SU-DHL-6 (cell line): Measurements from ENCODE around the gene CBL.

Experiments
- H2AFZ ChIP-seq: fragments of 200-600 bp; sonication (generic); 2 replicates; pipeline ENCODE4 v1.6.1; 2014; ENCODE audit warnings: low read depth, mild to moderate bottlenecking, moderate library complexity, mixed read lengths, antibody characterized with exemption, low read length; ENCODE audit not compliant: severe bottlenecking
- H3F3A ChIP-seq: fragments of 200-600 bp; shearing (Covaris generic); 2 replicates; pipeline ENCODE4 v1.6.0; 2016; ENCODE audit warnings: antibody characterized with exemption, mild to moderate bottlenecking; ENCODE audit not compliant: insufficient read depth
- H3K27ac ChIP-seq: fragments of 200-600 bp; sonication (generic); 2 replicates; pipeline ENCODE4 v1.5.1; 2016; ENCODE audit warnings: low read depth, mild to moderate bottlenecking, low read length, moderate library complexity, mixed read lengths
- H3K27me3 ChIP-seq: fragments of 200-600 bp; sonication (generic), shearing (Covaris generic); 2 replicates; pipeline ENCODE4 v1.6.0; 2014; ENCODE audit warnings: mild to moderate bottlenecking, low read length
- H3K36me3 ChIP-seq: fragments of 200-600 bp; sonication (generic); 2 replicates; pipeline ENCODE4 v1.6.1; 2014; ENCODE audit warnings: mild to moderate bottlenecking, low read length, mixed read lengths
- H3K4me2 ChIP-seq: fragments of 300-600, 200-600 bp; shearing (Covaris generic), sonication (generic); 2 replicates; pipeline ENCODE4 v1.6.0; 2014; ENCODE audit warnings: low read length, low read depth, mild to moderate bottlenecking; ENCODE audit not compliant: poor library complexity, severe bottlenecking
- H3K4me3 ChIP-seq: fragments of 200-600 bp; sonication (generic); 2 replicates; pipeline ENCODE4 v1.5.1; 2014; ENCODE audit warnings: antibody characterized with exemption, low read length, mild to moderate bottlenecking, mixed read lengths; ENCODE audit not compliant: insufficient read depth, poor library complexity, severe bottlenecking
- H3K79me2 ChIP-seq: fragments of 200-600 bp; sonication (generic); 2 replicates; pipeline ENCODE4 v1.6.1; 2014; ENCODE audit warnings: mild to moderate bottlenecking, low read length, moderate library complexity; ENCODE audit not compliant: insufficient read depth
- H3K9ac ChIP-seq: fragments of 200-600 bp; sonication (generic); 2 replicates; pipeline ENCODE4 v1.7.0; 2014; ENCODE audit warnings: mild to moderate bottlenecking, low read length
- H3K9me2 ChIP-seq: fragments of 200-600 bp; sonication (generic); replicated peaks from 2 replicates; pipeline ENCODE4 v1.6.1; 2014; ENCODE audit warnings: low read length; ENCODE audit not compliant: insufficient read depth
- H3K9me3 ChIP-seq: fragments of 200-600 bp; sonication (generic); 2 replicates; pipeline ENCODE4 v1.6.1; 2014; ENCODE audit warnings: low read length, mixed read lengths; ENCODE audit not compliant: insufficient read depth
- H4K20me1 ChIP-seq: fragments of 200-600 bp; sonication (generic); 2 replicates; pipeline ENCODE4 v1.6.1; 2014; ENCODE audit warnings: low read depth, mild to moderate bottlenecking, antibody characterized with exemption, low read length, moderate library complexity, mixed read lengths
- EZH2phosphoT487 ChIP-seq: fragments of 200-600 bp; sonication (generic), shearing (Covaris generic); conservative IDR thresholded peaks from 2 replicates; pipeline ENCODE4 v1.6.1; 2018; ENCODE audit warnings: mild to moderate bottlenecking, antibody characterized with exemption, low read length, moderate library complexity, mixed read lengths
- TF ChIP-seq, protein P1 (sequence below): fragments of 200-600 bp; sonication (generic); IDR thresholded peaks from one replicate; pipeline ENCODE4 v1.5.1; 2017; ENCODE audit warnings: antibody characterized with exemption, mild to moderate bottlenecking, low read length, moderate library complexity; ENCODE audit not compliant: insufficient read depth, poor library complexity, severe bottlenecking

CBL gene

DNA sequence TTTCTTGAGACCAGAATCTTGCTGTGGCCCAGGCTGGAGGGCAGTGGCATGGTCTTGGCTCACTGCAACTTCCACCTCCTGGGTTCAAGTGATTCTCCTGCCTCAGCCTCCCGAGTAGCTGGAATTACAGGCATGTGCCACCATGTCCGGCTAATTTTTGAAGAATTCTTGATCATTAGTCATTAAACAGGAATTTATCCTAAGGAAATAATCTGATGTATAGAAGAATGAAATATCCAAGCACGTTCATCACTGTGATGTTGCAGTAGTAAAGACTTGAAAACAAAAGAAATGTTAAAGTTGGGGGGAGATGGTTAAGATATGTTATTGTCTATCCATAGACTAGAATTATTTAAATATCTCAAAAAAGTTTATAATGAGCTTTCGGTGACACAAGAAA is 23.6 kb downstream of the CBL start:
- Histone ChIP-seq H3K36me3 (peaks cover 5% of the 10 kb centered on the region; the same call in 1 of the 2 replicates), H3K4me2 (no peak overlapping the region), H3K4me3 (no peak overlapping the region), H3K9me3 (no peaks in the 10 kb centered on the region), H2AFZ (no peak overlapping the region), H3K27ac (no peak overlapping the region), H3K9ac (no peak overlapping the region), H3K9me2 (no peaks in the 10 kb centered on the region), H4K20me1 (0 out of 2 replicates have a peak, but pooled peaks cover 6% of the 10 kb centered on the region), H3K27me3 (no peaks in the 10 kb centered on the region), H3K79me2 (peaks cover 72% of the 10 kb centered on the region), H3F3A (no peaks in the 10 kb centered on the region)
- TF ChIP-seq, protein P1, sequence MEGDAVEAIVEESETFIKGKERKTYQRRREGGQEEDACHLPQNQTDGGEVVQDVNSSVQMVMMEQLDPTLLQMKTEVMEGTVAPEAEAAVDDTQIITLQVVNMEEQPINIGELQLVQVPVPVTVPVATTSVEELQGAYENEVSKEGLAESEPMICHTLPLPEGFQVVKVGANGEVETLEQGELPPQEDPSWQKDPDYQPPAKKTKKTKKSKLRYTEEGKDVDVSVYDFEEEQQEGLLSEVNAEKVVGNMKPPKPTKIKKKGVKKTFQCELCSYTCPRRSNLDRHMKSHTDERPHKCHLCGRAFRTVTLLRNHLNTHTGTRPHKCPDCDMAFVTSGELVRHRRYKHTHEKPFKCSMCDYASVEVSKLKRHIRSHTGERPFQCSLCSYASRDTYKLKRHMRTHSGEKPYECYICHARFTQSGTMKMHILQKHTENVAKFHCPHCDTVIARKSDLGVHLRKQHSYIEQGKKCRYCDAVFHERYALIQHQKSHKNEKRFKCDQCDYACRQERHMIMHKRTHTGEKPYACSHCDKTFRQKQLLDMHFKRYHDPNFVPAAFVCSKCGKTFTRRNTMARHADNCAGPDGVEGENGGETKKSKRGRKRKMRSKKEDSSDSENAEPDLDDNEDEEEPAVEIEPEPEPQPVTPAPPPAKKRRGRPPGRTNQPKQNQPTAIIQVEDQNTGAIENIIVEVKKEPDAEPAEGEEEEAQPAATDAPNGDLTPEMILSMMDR = no peak
- no peak for TF ChIP-seq EZH2phosphoT487

DNA sequence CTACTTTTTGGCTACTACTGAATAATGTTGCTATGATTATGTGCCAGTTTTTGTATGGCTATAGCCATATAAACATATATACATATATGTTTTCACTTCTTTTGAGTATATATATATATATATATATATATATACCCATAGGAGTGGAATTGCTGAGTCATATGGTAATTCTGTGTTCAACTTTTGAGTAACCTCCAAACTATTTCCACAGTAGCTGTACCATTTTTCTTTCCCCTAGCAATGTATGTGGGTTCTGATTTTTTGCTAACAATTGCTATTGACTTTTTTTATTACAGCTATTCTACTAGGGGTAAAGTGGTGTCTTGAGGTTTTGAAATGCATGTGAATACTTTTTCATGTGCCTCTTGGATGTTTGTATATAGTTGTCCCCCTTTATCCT is 30.4 kb downstream of the CBL start:
- H3K4me3 ChIP-seq = no peak overlapping the region
- H3K79me2 ChIP-seq = peaks cover 50% of the 10 kb centered on the region

DNA sequence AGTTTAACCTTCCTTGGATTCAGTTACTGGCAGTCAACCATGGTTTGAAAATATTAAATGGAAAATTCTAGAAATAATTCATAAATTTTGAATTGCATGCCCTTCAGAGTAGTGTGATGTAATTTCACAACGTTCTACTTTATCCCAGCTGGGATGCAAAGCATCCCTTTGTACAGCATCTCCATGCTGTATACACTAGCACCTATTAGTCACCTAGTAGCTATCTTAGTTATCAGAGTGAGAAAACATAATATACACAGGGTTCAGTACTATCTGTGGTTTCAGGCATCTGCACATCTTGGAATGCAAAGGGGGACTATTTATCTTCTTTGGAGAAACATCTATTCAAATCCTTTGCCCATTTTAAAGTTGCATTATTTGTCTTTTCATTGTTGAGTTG is 30.8 kb downstream of the CBL start:
- Histone ChIP-seq H4K20me1 (0 out of 2 replicates have a peak, but pooled peaks cover 3% of the 10 kb centered on the region), H3K27me3 (no peaks in the 10 kb centered on the region), H3K9ac (no peak overlapping the region), H3K79me2 (peaks cover 51% of the 10 kb centered on the region), H3K4me2 (no peak overlapping the region), H2AFZ (no peak overlapping the region), H3F3A (peaks cover 6% of the 10 kb centered on the region; the same call in 1 of the 2 replicates), H3K4me3 (no peak overlapping the region), H3K9me2 (no peaks in the 10 kb centered on the region), H3K36me3 (peaks cover 9% of the 10 kb centered on the region; the same call in 1 of the 2 replicates), H3K27ac (no peak overlapping the region), H3K9me3 (no peaks in the 10 kb centered on the region)
- TF ChIP-seq, protein P1 = no peak
- no peak for TF ChIP-seq EZH2phosphoT487

More for the DNA sequence above, 30.4 kb downstream of the CBL start:
- no peak overlapping the region for H3K4me2 ChIP-seq
- H2AFZ ChIP-seq = no peak overlapping the region
- H3K36me3 ChIP-seq = peaks cover 9% of the 10 kb centered on the region; the same call in 1 of the 2 replicates
- H3K27ac ChIP-seq = no peak overlapping the region
- H3K9me2 ChIP-seq = no peaks in the 10 kb centered on the region
- 0 out of 2 replicates have a peak, but pooled peaks cover 3% of the 10 kb centered on the region for H4K20me1 ChIP-seq
- TF ChIP-seq, protein P1 = no peak
- TF ChIP-seq EZH2phosphoT487 = no peak
- H3K27me3 ChIP-seq = no peaks in the 10 kb centered on the region
- H3F3A ChIP-seq = peaks cover 6% of the 10 kb centered on the region; the same call in 1 of the 2 replicates
- no peak overlapping the region for H3K9ac ChIP-seq
- H3K9me3 ChIP-seq = no peaks in the 10 kb centered on the region
